ENCODE measurements around the gene HHATL.

Gene HHATL, protein sequence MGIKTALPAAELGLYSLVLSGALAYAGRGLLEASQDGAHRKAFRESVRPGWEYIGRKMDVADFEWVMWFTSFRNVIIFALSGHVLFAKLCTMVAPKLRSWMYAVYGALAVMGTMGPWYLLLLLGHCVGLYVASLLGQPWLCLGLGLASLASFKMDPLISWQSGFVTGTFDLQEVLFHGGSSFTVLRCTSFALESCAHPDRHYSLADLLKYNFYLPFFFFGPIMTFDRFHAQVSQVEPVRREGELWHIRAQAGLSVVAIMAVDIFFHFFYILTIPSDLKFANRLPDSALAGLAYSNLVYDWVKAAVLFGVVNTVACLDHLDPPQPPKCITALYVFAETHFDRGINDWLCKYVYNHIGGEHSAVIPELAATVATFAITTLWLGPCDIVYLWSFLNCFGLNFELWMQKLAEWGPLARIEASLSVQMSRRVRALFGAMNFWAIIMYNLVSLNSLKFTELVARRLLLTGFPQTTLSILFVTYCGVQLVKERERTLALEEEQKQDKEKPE

DNA sequence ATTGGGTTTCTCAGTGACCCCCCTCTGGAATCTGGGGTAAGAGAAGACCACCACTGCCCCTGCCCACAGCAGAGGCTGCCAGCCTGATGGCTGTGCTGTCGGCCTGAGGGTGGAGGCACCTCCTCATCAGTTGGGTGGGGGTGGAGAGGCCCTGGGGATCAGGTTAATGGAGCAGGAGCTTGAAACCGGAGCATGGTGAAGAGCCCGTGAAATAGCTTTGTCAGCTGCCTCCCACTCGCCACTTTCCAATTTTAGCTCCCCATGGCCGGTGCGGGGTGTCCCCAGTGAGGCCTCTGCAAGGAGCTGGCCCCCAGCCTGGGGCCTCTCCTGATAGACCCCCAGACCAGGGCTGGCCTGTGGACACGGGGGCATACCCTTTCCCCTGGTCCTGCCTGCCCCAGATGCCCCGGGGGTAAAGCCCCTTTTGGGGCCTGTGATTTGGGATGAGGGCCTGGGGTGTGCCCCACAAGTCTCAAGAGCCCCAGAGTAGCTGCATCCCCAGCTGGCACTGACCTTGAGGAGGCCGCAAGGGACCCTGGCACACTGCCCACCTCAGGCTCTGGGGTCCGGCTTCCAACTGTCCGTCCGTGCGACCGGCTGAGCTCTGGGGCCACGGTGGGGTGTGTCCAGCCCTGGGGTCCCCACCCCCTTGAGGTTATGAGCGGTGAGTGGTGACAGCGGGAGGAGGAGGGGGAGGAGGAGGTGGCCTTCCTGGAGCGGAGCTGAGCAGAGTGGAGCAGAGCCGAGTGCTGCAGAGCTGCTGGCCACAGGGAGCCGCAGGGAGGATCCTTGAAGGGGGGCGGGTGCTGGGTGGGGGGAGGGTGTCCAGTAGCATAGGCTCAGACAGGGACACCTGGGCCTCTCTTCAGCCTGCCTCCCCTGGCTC, at the start of gene HHATL:
HHATL (minus strand) TSS at position 733 of the 886 bp plus-strand sequence. CDS start 1,972 bp downstream, outside the sequence.
- DNase-seq = no peak

DNA sequence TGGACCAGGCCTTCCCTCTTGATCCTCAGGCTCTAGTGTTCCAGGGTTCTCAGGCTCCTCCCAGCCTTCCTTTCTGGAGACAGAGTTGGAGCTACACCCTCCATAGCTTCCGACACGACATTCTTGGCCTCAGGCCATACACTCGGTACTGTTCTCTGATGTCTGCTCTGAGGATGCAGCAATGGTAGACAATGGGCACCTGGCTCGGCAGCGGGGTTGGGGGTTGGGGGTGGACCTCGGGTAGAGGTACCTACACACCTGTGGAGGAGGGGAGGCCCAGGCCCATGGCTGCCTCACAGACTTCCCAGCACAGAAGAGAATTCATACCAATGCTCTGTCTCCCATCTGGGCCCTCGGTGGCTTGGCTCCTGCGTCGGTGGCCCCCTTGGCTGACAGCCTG, 49.0 kb upstream of the HHATL start:
- DNase-seq = no peak

GRCh38 chr3:42750834-42751233, 48.2 kb upstream of the HHATL start:
- DNase-seq = no peak

GRCh38 chr3:42749753-42750231, 47.2 kb upstream of the HHATL start:
- peak; percentile 12 for DNase-seq

DNA sequence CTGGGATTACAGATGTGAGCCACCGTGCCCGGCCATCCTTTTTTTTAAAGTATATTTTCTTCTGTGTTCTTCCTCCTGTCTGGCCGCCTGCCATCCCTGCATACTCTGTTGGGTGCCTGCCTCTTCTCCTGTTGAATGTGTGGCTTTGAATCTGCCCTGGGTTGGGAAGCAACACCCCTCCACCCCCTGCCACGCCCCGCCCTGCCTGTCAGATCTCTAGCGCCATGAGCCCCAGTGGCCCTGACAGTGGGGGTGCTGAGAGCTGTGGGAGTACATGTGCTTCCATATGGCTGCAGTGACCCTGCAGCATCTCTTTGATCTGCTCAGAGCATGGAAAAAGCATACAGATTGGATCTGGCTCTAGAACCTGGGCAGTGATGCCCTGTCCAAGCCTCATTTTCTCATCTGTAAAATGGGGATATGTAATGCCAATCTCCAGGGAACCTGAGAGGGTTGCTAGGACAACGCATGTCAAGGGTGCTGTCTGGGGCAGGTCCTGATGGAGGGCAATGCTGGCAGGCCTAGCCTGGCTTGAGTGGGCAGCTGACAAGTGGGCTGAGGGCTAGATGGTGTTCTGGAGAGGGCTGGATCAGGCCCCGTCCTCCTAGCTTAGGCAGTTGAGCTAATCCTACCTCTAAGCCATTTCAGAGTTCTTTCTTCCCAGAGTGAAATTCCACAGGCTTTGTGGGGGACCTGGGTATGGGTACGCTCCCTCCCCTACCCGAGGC, 46.6 kb upstream of the HHATL start:
- DNase-seq = no peak

- DNase-seq = no peak
These were observed 45.0 kb upstream of the HHATL start for GRCh38 chr3:42747581-42747980.

DNA sequence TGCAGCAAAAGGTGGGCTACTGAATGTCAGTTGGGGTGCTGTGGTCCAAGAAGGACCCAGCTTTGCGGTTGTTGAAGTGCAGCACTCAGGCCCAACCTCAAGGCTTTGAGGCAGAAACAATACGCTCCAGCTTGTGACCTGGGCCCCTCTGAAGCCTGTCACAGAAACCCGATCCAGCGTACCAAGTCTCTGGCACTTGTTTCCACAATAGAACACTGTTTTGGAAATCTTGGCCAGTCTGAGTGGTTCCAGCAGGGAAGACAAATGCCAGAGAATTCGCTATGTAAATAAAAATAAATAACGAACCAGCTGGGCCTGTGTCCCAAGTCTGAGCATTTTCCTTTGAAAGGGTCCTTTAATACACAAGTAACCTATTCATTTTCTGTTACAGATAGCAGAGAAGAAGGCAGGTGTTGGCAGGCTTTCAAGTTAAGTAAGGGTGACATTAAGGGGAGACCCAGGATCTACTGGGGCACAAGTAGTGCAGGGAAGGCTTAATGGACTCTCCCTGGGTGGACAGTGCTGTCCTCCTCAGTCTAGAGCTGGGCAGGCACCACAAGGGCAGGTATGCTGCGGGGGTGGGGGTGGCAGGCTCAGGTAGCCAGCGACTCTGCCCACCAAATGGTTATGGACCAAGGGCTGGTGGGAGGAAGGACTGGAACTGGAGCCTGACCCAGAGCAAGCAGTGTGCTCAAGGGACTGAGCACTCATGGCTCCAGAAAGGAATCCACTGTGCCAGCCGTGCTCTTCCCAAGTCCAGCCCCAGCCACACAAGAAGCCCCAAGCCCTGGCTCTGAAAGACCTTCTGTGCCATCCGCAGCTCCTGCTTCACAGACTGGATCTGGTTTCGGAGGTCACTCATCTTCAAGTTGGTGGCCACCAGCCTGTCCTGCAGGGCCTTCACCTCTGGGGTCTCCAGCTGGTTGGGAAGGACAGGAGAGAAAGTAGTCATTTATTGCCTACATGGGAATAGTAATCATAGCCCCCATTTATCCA, 44.2 kb upstream of the HHATL start:
- DNase-seq = no peak

- DNase-seq = no peak
These were observed 43.3 kb upstream of the HHATL start for GRCh38 chr3:42745776-42746454.

DNA sequence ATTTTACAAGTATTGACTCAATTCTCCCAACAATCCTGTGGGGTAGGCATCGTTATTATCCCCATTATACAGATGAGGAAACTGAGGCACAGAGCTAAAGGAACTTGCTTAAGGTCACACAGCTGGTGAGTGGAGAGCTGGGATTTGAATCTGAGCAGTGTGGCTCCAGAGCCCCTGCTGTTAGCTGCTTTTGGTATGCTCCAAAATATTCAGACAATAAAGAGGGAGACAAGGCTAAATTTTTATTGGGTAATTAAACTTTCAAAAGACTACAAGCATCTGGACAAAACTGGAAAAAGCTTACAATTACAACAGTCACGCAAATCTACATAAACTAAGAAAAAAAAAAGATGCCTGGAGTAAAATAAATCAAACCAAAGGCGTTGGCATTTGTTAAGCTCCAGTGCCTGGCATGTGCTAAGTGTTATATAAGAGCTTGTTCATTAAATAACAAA, 42.7 kb upstream of the HHATL start:
- DNase-seq = no peak

GRCh38 chr3:42743204-42743995, 40.8 kb upstream of the HHATL start:
- DNase-seq = no peak

DNA sequence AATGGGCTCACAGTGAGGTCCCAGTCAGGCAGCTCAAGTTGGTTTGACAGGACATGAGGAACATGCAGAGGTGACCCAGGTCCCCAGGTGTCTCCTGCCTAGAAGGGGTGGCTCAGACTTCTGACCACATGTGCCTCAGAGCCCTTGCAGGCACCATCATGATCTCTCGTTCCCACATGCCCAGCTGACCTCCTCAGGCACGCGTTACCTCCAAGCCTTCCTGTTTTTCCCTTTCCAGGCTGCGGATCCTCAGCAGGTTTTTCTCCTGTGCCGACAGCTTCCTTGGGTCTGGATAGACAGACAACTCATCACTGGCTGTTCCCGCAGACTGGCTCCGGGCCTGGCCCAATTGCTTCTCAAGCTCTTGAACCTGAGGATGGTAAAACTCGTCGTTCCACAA, 40.1 kb upstream of the HHATL start:
- DNase-seq = no peak

- DNase-seq = no peak
These were observed 39.7 kb upstream of the HHATL start for GRCh38 chr3:42742259-42742658.

DNA sequence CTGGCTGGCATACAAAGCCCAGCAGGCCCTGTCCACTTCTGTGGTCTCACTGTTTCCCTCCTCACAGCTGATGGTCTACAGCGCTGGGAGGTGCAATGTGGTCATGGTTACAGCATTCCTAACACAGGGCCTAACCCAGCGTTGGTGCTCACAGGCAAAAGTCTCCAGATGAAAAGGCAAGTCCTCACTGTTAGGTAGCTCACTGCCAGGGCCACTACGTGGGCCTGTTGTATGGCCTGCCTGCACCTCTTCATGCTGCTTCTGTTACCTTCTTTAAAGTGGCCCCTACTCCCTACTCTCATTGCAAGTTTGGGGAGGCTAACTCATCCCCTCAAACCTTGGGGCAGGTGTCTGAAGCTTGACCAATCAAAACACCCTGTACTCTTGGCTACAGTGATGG, 39.2 kb upstream of the HHATL start:
- DNase-seq = no peak

GRCh38 chr3:42739401-42740158, 37.0 kb upstream of the HHATL start:
- no peak for DNase-seq

GRCh38 chr3:42736531-42736930, 33.9 kb upstream of the HHATL start:
- no peak for DNase-seq

DNA sequence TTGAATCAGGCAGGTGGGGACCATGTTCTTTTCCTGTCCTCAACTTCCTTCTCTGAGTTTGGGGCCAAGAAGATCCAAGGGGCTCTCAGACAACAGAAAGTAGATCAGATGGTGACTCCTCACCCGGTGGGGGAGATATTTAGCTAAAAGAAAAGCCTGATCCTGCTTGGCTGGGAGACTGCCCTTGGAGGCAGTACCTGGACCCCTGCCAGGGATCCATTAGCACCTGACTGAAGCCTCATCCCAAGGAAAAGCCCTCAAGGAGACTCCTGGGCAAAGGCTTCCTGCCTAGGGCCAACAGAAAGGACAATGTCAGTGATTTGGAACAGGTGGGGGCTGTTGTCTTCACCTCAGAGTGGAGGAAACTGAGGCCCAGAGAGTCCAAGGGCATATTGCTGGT, 33.5 kb upstream of the HHATL start:
- no peak for DNase-seq

DNA sequence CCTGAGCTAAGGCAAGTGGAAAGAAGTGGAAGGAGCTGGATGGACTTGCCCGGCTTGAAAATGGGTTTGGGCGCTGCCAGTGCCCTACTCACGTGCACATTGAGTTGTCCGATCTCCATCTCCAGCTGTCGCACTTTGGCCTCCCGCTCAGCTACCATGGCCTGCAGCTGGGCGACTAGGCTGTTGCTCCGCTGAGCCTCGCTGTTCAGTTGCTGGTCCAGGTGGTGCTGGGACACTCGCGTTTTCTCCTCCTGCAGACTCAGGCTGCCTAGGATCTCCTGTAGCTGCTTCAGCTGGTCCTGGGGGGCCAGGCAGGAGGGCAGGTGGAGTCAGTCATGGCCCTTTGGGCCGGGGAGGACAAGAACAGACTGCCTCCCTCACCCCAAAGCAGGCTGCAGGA, 33.0 kb upstream of the HHATL start:
- no peak for DNase-seq

DNA sequence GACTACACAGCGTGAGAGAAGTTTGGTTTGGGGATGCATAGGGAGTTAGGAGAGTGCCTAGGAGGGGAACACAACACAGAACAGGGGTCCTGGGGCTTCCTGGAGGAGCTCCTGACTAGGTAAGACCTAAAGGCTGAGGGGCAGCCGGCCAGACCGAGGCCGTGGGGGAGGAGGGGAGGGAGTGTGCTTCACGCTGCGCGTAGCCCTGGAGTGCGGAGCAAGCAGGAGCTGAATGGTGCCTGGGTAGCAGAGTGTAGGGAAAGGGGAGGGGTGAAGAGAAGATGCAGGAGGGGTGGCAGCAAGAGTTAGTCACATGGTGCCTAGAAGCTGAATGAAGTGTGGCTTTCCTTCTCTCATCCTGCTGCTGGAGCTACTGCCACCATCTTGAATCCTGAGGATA, 32.4 kb upstream of the HHATL start:
- no peak for DNase-seq

DNA sequence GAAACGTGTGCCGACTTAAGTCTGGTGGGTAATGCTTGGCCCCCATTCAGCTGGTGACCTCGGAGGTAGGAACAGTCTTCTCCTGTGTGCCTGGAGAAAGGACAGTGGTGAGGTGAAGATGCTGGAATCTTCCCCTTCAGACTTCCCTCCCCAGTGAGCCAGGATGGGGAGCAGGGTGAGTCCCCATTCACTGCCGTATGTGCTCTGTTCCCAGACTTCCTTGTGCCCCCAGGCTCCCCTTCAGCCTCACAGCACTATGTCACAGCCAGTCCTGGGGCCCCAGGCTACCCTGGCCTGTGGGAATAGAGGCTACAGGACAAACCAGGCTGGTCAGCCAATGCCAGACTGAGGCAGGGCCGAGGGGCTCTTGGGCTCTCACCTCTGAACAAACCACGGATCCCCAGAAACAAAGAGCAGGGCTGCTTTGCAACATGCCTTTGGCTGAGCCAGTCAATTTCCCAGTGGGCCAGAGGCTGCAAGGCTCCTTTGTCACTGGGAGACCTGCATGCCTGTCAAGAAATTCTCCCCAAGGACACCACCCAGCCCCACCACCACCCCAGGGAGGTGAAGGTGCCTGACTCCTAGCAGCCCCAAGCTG, 31.8 kb upstream of the HHATL start:
- DNase-seq = no peak

Measured in activated CD4-positive, alpha-beta T cell treated with anti-CD3 and anti-CD28 coated beads, Interleukin-2, Interleukin-6, amounts not matched to agents 100 ng/mL and 50 ng/mL, durations not matched to agents 16 hours and 8 hours (primary cell).